Esophagus squamous epithelium (tissue), 4 donors: Measurements from ENCODE around the gene MSI1.

Experiments
- POLR2A ChIP-seq, 4 donors: fragments of 450-650 bp; IDR thresholded peaks; one replicate each; pipeline ENCODE4 v1.6.1; 2017; ENCODE audit warnings: antibody characterized with exemption in 4 of 4, mild to moderate bottlenecking in 4 of 4, moderate library complexity in 3 of 4
- TF ChIP-seq, protein P1 (sequence below), 6 experiments: fragments of 450-650 bp in 4 of 6; fragments of 200-600 bp in 2 of 6; sonication (generic) in 2 of 6; IDR thresholded peaks; one replicate each; pipeline ENCODE4 v1.5.1; 2016 to 2019; ENCODE audit warnings: antibody characterized with exemption in 6 of 6, mild to moderate bottlenecking in 4 of 6, moderate library complexity in 4 of 6

DNA sequence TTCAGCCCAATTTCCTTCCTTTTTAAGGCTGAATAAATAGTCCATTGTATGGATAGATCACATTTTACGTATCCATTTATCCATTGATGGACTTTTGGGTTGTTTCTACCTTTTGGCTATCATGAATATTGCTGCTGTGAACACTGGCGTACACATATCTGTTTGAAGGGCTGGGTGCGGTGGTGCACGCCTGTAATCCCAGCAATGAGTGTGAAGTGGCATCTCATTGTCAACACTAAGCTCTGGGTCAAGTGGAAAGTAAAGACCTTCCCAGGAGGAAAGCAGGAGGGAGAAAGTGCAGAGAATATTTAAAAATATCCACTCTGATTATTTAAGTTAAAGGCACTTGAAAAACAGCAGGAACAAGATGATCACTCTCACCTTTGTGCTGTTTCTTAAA is 29.7 kb downstream of the MSI1 start:
- no peak for TF ChIP-seq POLR2A (IDR thresholded peaks at IDR 0.05)
- TF ChIP-seq, protein P1, sequence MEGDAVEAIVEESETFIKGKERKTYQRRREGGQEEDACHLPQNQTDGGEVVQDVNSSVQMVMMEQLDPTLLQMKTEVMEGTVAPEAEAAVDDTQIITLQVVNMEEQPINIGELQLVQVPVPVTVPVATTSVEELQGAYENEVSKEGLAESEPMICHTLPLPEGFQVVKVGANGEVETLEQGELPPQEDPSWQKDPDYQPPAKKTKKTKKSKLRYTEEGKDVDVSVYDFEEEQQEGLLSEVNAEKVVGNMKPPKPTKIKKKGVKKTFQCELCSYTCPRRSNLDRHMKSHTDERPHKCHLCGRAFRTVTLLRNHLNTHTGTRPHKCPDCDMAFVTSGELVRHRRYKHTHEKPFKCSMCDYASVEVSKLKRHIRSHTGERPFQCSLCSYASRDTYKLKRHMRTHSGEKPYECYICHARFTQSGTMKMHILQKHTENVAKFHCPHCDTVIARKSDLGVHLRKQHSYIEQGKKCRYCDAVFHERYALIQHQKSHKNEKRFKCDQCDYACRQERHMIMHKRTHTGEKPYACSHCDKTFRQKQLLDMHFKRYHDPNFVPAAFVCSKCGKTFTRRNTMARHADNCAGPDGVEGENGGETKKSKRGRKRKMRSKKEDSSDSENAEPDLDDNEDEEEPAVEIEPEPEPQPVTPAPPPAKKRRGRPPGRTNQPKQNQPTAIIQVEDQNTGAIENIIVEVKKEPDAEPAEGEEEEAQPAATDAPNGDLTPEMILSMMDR (IDR thresholded peaks at IDR 0.05): no peak
